Astrocyte of the cerebellum (primary cell): ENCODE data around the gene TMSB4Y.

Experiments
- DNase-seq: peaks from one replicate; pipeline ENCODE4 v3.0.0-alpha.2; 2011; ENCODE audit warnings: low read depth
- H3K4me3 ChIP-seq: 2 replicates; pipeline ENCODE4 v1.5.1; 2011; ENCODE audit warnings: mild to moderate bottlenecking, low read depth, low read length, moderate library complexity
- in situ Hi-C: cut with HindIII; loops from 2 replicates; pipeline ENCODE4 v1.10.0; 2017; ENCODE audit warnings: low sequenced_read_pairs
- TF ChIP-seq, protein P1 (sequence below): IDR thresholded peaks from 2 replicates; pipeline ENCODE4 v1.5.1; 2012; ENCODE audit warnings: low read length, low read depth, moderate library complexity, mild to moderate bottlenecking; ENCODE audit errors: missing control alignments

TMSB4Y gene

GRCh38 chrY:13703568-13703968, at the start of gene TMSB4Y:
Gene TMSB4Y (plus strand): TSS chrY:13703899.
- no peak within 1 kb of the TSS for H3K4me3 ChIP-seq
- TF ChIP-seq, protein P1, sequence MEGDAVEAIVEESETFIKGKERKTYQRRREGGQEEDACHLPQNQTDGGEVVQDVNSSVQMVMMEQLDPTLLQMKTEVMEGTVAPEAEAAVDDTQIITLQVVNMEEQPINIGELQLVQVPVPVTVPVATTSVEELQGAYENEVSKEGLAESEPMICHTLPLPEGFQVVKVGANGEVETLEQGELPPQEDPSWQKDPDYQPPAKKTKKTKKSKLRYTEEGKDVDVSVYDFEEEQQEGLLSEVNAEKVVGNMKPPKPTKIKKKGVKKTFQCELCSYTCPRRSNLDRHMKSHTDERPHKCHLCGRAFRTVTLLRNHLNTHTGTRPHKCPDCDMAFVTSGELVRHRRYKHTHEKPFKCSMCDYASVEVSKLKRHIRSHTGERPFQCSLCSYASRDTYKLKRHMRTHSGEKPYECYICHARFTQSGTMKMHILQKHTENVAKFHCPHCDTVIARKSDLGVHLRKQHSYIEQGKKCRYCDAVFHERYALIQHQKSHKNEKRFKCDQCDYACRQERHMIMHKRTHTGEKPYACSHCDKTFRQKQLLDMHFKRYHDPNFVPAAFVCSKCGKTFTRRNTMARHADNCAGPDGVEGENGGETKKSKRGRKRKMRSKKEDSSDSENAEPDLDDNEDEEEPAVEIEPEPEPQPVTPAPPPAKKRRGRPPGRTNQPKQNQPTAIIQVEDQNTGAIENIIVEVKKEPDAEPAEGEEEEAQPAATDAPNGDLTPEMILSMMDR, result no peak
- no peak for DNase-seq
- in situ Hi-C loops, result no loop called here

DNA sequence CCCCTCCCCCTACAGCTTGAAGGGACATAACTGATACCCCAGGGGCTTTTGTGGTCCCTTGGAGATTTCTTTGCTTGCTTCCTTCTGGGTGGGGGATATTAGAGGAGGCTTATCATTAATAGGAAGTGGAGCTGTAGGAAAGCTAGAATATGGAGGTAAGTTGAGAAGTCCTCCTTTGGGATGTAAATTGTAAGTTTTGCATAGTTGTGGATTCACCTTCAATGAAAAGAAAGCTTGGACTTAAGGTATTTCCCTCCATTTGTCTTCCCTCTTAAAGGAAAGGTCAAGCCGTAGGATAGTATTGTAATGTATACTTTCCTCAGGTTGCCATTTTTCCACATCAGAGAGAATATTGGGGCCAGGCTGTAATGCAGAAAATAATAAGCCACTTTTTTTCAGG, 39.5 kb upstream of the TMSB4Y start:
- DNase-seq, result no peak
- H3K4me3 ChIP-seq, result no peak overlapping the region
- TF ChIP-seq, protein P1, result no peak
- in situ Hi-C loops, result no loop called here

GRCh38 chrY:13671122-13671521, 32.6 kb upstream of the TMSB4Y start:
- in situ Hi-C loops, result no loop called here
- DNase-seq, result no peak
- TF ChIP-seq, protein P1, result no peak
- H3K4me3 ChIP-seq, result no peak overlapping the region

DNA sequence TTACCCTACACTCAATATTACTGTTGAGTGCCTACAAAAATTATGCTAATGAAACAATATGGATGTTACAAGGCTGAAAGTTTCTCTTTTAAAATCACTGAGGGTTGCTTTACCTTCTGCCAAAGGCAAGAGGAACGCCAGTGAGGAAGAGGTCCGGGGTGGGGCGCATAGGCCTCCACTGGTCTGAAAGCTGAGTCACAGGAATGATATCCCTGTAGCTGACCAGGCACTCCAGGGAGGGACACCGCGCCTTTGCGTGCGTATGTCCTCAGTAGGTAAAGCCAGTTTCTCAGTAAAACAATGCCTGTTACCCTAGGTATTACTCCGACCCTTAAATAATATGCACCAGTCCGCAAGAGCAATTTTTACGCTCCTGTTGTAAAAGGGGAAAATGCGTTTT, 1.4 kb upstream of the TMSB4Y start:
- TF ChIP-seq, protein P1, result no peak
- DNase-seq, result no peak
- in situ Hi-C loops, result no loop called here
- no peak overlapping the region for H3K4me3 ChIP-seq

GRCh38 chrY:13704121-13704930, 627 bp downstream of the TMSB4Y start:
- H3K4me3 ChIP-seq, result no peak overlapping the region
- DNase-seq, result no peak
- TF ChIP-seq, protein P1, result no peak
- in situ Hi-C loops, result no loop called here

DNA sequence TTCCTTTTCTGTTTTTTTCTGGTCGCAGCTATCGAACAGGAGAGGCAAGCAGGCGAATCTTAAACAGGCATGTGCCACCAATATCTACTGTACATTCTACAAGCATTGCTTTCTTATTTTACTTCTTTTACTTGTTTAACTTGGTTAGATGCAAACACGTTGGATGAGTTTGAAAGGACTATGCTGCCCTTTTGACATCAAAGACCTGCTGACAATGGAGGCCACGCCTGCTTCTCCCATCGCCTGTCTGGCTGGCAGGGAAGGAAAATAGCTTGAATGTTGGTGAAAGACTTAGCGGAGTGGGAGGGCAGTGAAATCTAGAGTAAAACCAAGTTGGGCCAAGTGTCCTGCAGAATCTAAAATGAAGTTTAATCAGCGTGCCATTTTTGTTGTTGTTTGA, 1.5 kb downstream of the TMSB4Y start:
- no peak for DNase-seq
- no peak overlapping the region for H3K4me3 ChIP-seq
- in situ Hi-C loops, result no loop called here
- TF ChIP-seq, protein P1, result no peak
